GM23248 (cell line): ENCODE results near the gene CFAP157. TPM values are rescaled to one million over a fixed set of nuclear protein-coding genes. Genes with fewer than 3 reads are reported as not detected.

Experiments used
- DNase-seq: peaks from one replicate; pipeline ENCODE4 v3.0.0-alpha.2; 2015
- H2AFZ ChIP-seq: fragments of 200-600 bp; sonication (generic); 2 replicates; pipeline ENCODE4 v1.6.1; 2016; ENCODE audit warnings: antibody characterized with exemption
- H3F3A ChIP-seq: fragments of 200-600 bp; sonication (generic); 2 replicates; pipeline ENCODE4 v1.6.1; 2016; ENCODE audit warnings: mild to moderate bottlenecking, antibody characterized with exemption, mixed run types; ENCODE audit not compliant: insufficient read depth
- H3K27ac ChIP-seq: fragments of 200-600 bp; sonication (generic); 2 replicates; pipeline ENCODE4 v1.5.1; 2016; ENCODE audit warnings: mild to moderate bottlenecking
- H3K27me3 ChIP-seq: fragments of 200-600 bp; sonication (generic); replicated peaks from 2 replicates; pipeline ENCODE4 v1.6.1; 2016; ENCODE audit warnings: mild to moderate bottlenecking; ENCODE audit not compliant: insufficient read depth
- H3K36me3 ChIP-seq: fragments of 200-600 bp; sonication (generic); 2 replicates; pipeline ENCODE4 v1.6.1; 2016; ENCODE audit warnings: low read depth, mild to moderate bottlenecking
- H3K4me1 ChIP-seq: fragments of 200-600 bp; sonication (generic); 2 replicates; pipeline ENCODE4 v1.6.1; 2016; ENCODE audit warnings: mild to moderate bottlenecking; ENCODE audit not compliant: insufficient read depth
- H3K4me2 ChIP-seq: fragments of 200-600 bp; sonication (generic); one replicate; pipeline ENCODE4 v1.6.1; 2016; ENCODE audit warnings: mild to moderate bottlenecking; ENCODE audit not compliant: unreplicated experiment
- H3K4me3 ChIP-seq: fragments of 200-600 bp; sonication (generic); 2 replicates; pipeline ENCODE4 v1.5.1; 2016; ENCODE audit warnings: mild to moderate bottlenecking
- H3K79me2 ChIP-seq: fragments of 200-600 bp; sonication (generic); 2 replicates; pipeline ENCODE4 v1.6.1; 2016; ENCODE audit warnings: mild to moderate bottlenecking; ENCODE audit not compliant: insufficient read depth
- H3K9ac ChIP-seq: fragments of 200-600 bp; sonication (generic); 2 replicates; pipeline ENCODE4 v1.6.1; 2016; ENCODE audit warnings: mild to moderate bottlenecking
- H3K9me2 ChIP-seq: fragments of 200-600 bp; sonication (generic); 2 replicates; pipeline ENCODE4 v1.6.1; 2016; ENCODE audit warnings: mixed run types, mild to moderate bottlenecking, moderate library complexity; ENCODE audit not compliant: insufficient read depth
- H3K9me3 ChIP-seq: fragments of 200-600 bp; sonication (generic); one replicate; pipeline ENCODE4 v1.6.1; 2017; ENCODE audit warnings: low read depth
- H4K20me1 ChIP-seq: fragments of 200-600 bp; sonication (generic); 2 replicates; pipeline ENCODE4 v1.6.0; 2016; ENCODE audit not compliant: insufficient read depth
- EZH2 ChIP-seq: fragments of 200-600 bp; sonication (generic); IDR thresholded peaks from 2 replicates; pipeline ENCODE4 v1.6.1; 2018; ENCODE audit warnings: antibody characterized with exemption, mild to moderate bottlenecking; ENCODE audit not compliant: insufficient read depth, poor library complexity, severe bottlenecking
- EZH2phosphoT487 ChIP-seq: fragments of 200-600 bp; sonication (generic); IDR thresholded peaks from 2 replicates; pipeline ENCODE4 v1.6.1; 2018; ENCODE audit warnings: antibody characterized with exemption, moderate library complexity, mild to moderate bottlenecking, low read depth; ENCODE audit not compliant: insufficient read depth
- WGBS, 2 experiments: methylation state at CpG; one replicate each; pipeline ENCODE4 v1.1.6; 2015 to 2017; ENCODE audit warnings: low lambda C conversion rate in 2 of 2, low coverage in 1 of 2; ENCODE audit errors: missing lambda C conversion rate in 2 of 2; 5-methylcytosine and 5-hydroxymethylcytosine counted together
- in situ Hi-C: fragments of 300-500 bp; cut with MboI; formaldehyde crosslinking; loops from 2 replicates; pipeline ENCODE4 v1.15.0; 2020
- polyA plus RNA-seq: library from polyadenylated mRNA; unstranded; fragments of >200 nt; fragmentation: Nextera tagmentation; extraction: Ambion mirVana; gene quantifications from 2 replicates; pipeline ENCODE4 v1.2.1, GENCODE V29; 2016
- total RNA-seq: library from RNA; depleted of rRNA; stranded (reverse); fragments of >200 nt; shearing (Covaris generic); gene quantifications from 2 replicates; pipeline ENCODE4 v1.2.3, GENCODE V29; 2014; rRNA removed

CFAP157 gene
- total and polyA plus RNA-seq, 2 experiments from 2014 or later: 0.55 TPM; not detected in 1

- Histone ChIP-seq H3K4me2 (no peak overlapping the region), H2AFZ (no peak overlapping the region), H3K27me3 (no peaks in the 10 kb centered on the region; the same call in 1 of the 2 replicates)
Observed at GRCh38 chr9:127765418-127765817, 58.6 kb downstream of the CFAP157 start.

More at GRCh38 chr9:127765418-127765817, 58.6 kb downstream of the CFAP157 start:
- Histone ChIP-seq H3K27ac (no peak overlapping the region), H3K9ac (no peak overlapping the region), H3K4me1 (no peaks in the 10 kb centered on the region), H3K9me3 (no peaks in the 10 kb centered on the region), H3K9me2 (no peaks in the 10 kb centered on the region), H3F3A (no peaks in the 10 kb centered on the region), H3K79me2 (no peaks in the 10 kb centered on the region), H4K20me1 (no peaks in the 10 kb centered on the region), H3K4me3 (no peak overlapping the region), H3K36me3 (no peaks in the 10 kb centered on the region)
- 86 to 94% methylated on average over 1 of the region's 1 CpG for WGBS, 2 experiments
- in situ Hi-C loops: no loop called here
- TF ChIP-seq EZH2 (no peak), EZH2phosphoT487 (no peak)
- DNase-seq: no peak

Other genes with a start within 250 kb of the CFAP157 start
- gene STXBP1, start 94.7 kb upstream of the CFAP157 start, total RNA-seq: 28.5 and 61.8 TPM in 2 replicates
- gene STXBP1, start 94.7 kb upstream of the CFAP157 start, polyA plus RNA-seq: 42.3 and 43.7 TPM in 2 replicates
- 23.1 and 33.1 TPM in 2 replicates for gene PTRH1, start 8.7 kb downstream of the CFAP157 start, total RNA-seq
- 34.3 and 40.3 TPM in 2 replicates for gene PTRH1, start 8.7 kb downstream of the CFAP157 start, polyA plus RNA-seq
- not detected in 2 replicates for gene TTC16, start 9.1 kb downstream of the CFAP157 start, total RNA-seq
- gene TTC16, start 9.1 kb downstream of the CFAP157 start, polyA plus RNA-seq: 0.05 and 0.06 TPM in 2 replicates
- gene TOR2A, start 28.3 kb downstream of the CFAP157 start, total RNA-seq: 2.9 and 9.0 TPM in 2 replicates
- 9.2 and 10.3 TPM in 2 replicates for gene TOR2A, start 28.3 kb downstream of the CFAP157 start, polyA plus RNA-seq
- not detected in 2 replicates for gene SH2D3C, start 71.7 kb downstream of the CFAP157 start, total RNA-seq
- gene SH2D3C, start 71.7 kb downstream of the CFAP157 start, polyA plus RNA-seq: not detected in 2 replicates
- gene CDK9, start 79.0 kb downstream of the CFAP157 start, total RNA-seq: 43.7 and 59.8 TPM in 2 replicates
- gene CDK9, start 79.0 kb downstream of the CFAP157 start, polyA plus RNA-seq: 58.9 and 59.7 TPM in 2 replicates
- 67.7 and 80.4 TPM in 2 replicates for gene FPGS, start 95.9 kb downstream of the CFAP157 start, total RNA-seq
- gene FPGS, start 95.9 kb downstream of the CFAP157 start, polyA plus RNA-seq: 60.2 and 71.4 TPM in 2 replicates
- 54.5 and 57.4 TPM in 2 replicates for gene ENG, start 147.7 kb downstream of the CFAP157 start, total RNA-seq
- gene ENG, start 147.7 kb downstream of the CFAP157 start, polyA plus RNA-seq: 226 and 232 TPM in 2 replicates
- gene AK1, start 170.7 kb downstream of the CFAP157 start, total RNA-seq: 51.8 and 52.9 TPM in 2 replicates
- 157 and 159 TPM in 2 replicates for gene AK1, start 170.7 kb downstream of the CFAP157 start, polyA plus RNA-seq
- gene ST6GALNAC6, start 192.6 kb downstream of the CFAP157 start, total RNA-seq: 78.8 and 88.0 TPM in 2 replicates
- 81.1 and 82.0 TPM in 2 replicates for gene ST6GALNAC6, start 192.6 kb downstream of the CFAP157 start, polyA plus RNA-seq
- 45.5 and 61.0 TPM in 2 replicates for gene ST6GALNAC4, start 210.1 kb downstream of the CFAP157 start, total RNA-seq
- 33.7 and 40.1 TPM in 2 replicates for gene ST6GALNAC4, start 210.1 kb downstream of the CFAP157 start, polyA plus RNA-seq
- 5.5 and 16.6 TPM in 2 replicates for gene PIP5KL1, start 223.8 kb downstream of the CFAP157 start, total RNA-seq
- 8.8 and 9.4 TPM in 2 replicates for gene PIP5KL1, start 223.8 kb downstream of the CFAP157 start, polyA plus RNA-seq
- 27.0 and 33.3 TPM in 2 replicates for gene DPM2, start 230.9 kb downstream of the CFAP157 start, total RNA-seq
- 62.8 and 66.5 TPM in 2 replicates for gene DPM2, start 230.9 kb downstream of the CFAP157 start, polyA plus RNA-seq